Hepatocyte (in vitro differentiated cells): ENCODE measurements around the gene AHCY. TPM values are rescaled to one million over a fixed set of nuclear protein-coding genes. Genes with fewer than 3 reads are reported as not detected.

ENCODE experiments used
- DNase-seq: peaks from one replicate; pipeline ENCODE4 v3.0.0-alpha.2; 2016; ENCODE audit warnings: low spot score
- H2AFZ ChIP-seq: fragments of 200-600 bp; sonication (generic); 2 replicates; pipeline ENCODE4 v1.6.0; 2016; ENCODE audit warnings: antibody characterized with exemption, mild to moderate bottlenecking
- H3K27ac ChIP-seq: fragments of 200-600 bp; sonication (generic); 2 replicates; pipeline ENCODE4 v1.5.1; 2016; ENCODE audit warnings: mild to moderate bottlenecking
- H3K27me3 ChIP-seq: fragments of 200-600 bp; sonication (generic); 2 replicates; pipeline ENCODE4 v1.6.1; 2016
- H3K36me3 ChIP-seq: fragments of 200-600 bp; sonication (generic); replicated peaks from 2 replicates; pipeline ENCODE4 v1.5.1; 2016; ENCODE audit warnings: low read depth; ENCODE audit not compliant: insufficient read depth
- H3K4me1 ChIP-seq: fragments of 200-600 bp; sonication (generic); 2 replicates; pipeline ENCODE4 v1.5.1; 2016; ENCODE audit warnings: mild to moderate bottlenecking, moderate library complexity; ENCODE audit not compliant: insufficient read depth
- H3K4me2 ChIP-seq: fragments of 200-600 bp; sonication (generic); 2 replicates; pipeline ENCODE4 v1.6.0; 2016
- H3K4me3 ChIP-seq: fragments of 200-600 bp; sonication (generic); 2 replicates; pipeline ENCODE4 v1.5.1; 2016; ENCODE audit warnings: mild to moderate bottlenecking
- H3K79me2 ChIP-seq: fragments of 200-600 bp; sonication (generic); 2 replicates; pipeline ENCODE4 v1.6.0; 2017; ENCODE audit warnings: mild to moderate bottlenecking
- H3K9me2 ChIP-seq: fragments of 200-600 bp; sonication (generic); replicated peaks from 2 replicates; pipeline ENCODE4 v1.6.0; 2017; ENCODE audit warnings: mild to moderate bottlenecking; ENCODE audit not compliant: insufficient read depth
- H3K9me3 ChIP-seq: fragments of 200-600 bp; sonication (generic); 2 replicates; pipeline ENCODE4 v1.5.1; 2016; ENCODE audit warnings: low read depth, mild to moderate bottlenecking
- H4K20me1 ChIP-seq: fragments of 200-600 bp; sonication (generic); 2 replicates; pipeline ENCODE4 v1.6.0; 2016; ENCODE audit warnings: mild to moderate bottlenecking; ENCODE audit not compliant: insufficient read depth, poor library complexity, severe bottlenecking
- CTCF ChIP-seq: fragments of 200-600 bp; sonication (generic); IDR thresholded peaks from 2 replicates; pipeline ENCODE4 v1.5.1; 2016; ENCODE audit warnings: antibody characterized with exemption, mild to moderate bottlenecking; ENCODE audit not compliant: poor library complexity
- EZH2 ChIP-seq: fragments of 200-600 bp; sonication (generic); IDR thresholded peaks from 2 replicates; pipeline ENCODE4 v1.6.1; 2016; ENCODE audit warnings: antibody characterized with exemption, mild to moderate bottlenecking, borderline replicate concordance
- EZH2phosphoT487 ChIP-seq: fragments of 200-600 bp; sonication (generic); IDR thresholded peaks from one replicate; pipeline ENCODE4 v1.6.1; 2018; ENCODE audit warnings: antibody characterized with exemption, mild to moderate bottlenecking, low read depth, moderate library complexity; ENCODE audit not compliant: unreplicated experiment, severe bottlenecking
- WGBS: methylation state at CpG from one replicate; pipeline ENCODE4 v1.1.6; 2016; ENCODE audit warnings: low lambda C conversion rate; ENCODE audit errors: missing lambda C conversion rate; 5-methylcytosine and 5-hydroxymethylcytosine counted together
- polyA plus RNA-seq: library from polyadenylated mRNA; unstranded; fragments of >200 nt; fragmentation: Nextera tagmentation; extraction: Ambion mirVana; gene quantifications from 2 replicates; pipeline ENCODE4 v1.2.1, GENCODE V29; 2016
- total RNA-seq: library from RNA; depleted of rRNA; stranded (reverse); fragments of >200 nt; gene quantifications from 2 replicates; pipeline ENCODE4 v1.2.3, GENCODE V29; 2014

AHCY gene
- total and polyA plus RNA-seq, 2 experiments from 2014 or later, result 81.1 to 124 TPM

- TF ChIP-seq EZH2phosphoT487, result no peak
- no peak for TF ChIP-seq CTCF
- no peak for TF ChIP-seq EZH2
- Histone ChIP-seq H3K4me3 (no peak overlapping the region), H2AFZ (no peak overlapping the region), H3K9me3 (no peaks in the 10 kb centered on the region), H3K9me2 (no peaks in the 10 kb centered on the region), H3K79me2 (no peaks in the 10 kb centered on the region), H4K20me1 (no peaks in the 10 kb centered on the region), H3K4me1 (no peaks in the 10 kb centered on the region), H3K27me3 (no peaks in the 10 kb centered on the region), H3K27ac (no peak overlapping the region), H3K4me2 (no peak overlapping the region), H3K36me3 (no peaks in the 10 kb centered on the region)
- WGBS, result 98% methylated on average over 2 of the region's 2 CpGs
- no peak for DNase-seq
Measured at GRCh38 chr20:34251619-34252018, 51.5 kb downstream of the AHCY start.

GRCh38 chr20:34250005-34250404, 53.1 kb downstream of the AHCY start:
- Histone ChIP-seq H3K4me2 (no peak overlapping the region), H3K4me1 (no peaks in the 10 kb centered on the region), H3K36me3 (no peaks in the 10 kb centered on the region), H3K27ac (no peak overlapping the region), H4K20me1 (no peaks in the 10 kb centered on the region), H3K9me2 (no peaks in the 10 kb centered on the region), H3K4me3 (no peak overlapping the region), H3K27me3 (no peaks in the 10 kb centered on the region), H3K9me3 (no peaks in the 10 kb centered on the region), H3K79me2 (no peaks in the 10 kb centered on the region), H2AFZ (no peak overlapping the region)
- TF ChIP-seq EZH2 (no peak), CTCF (no peak), EZH2phosphoT487 (no peak)
- no peak for DNase-seq

- no peak for TF ChIP-seq CTCF
- TF ChIP-seq EZH2phosphoT487, result no peak
- no peak for TF ChIP-seq EZH2
- no peak overlapping the region for H3K4me3 ChIP-seq
- no peaks in the 10 kb centered on the region for H3K27me3 ChIP-seq
- H3K4me2 ChIP-seq, result no peak overlapping the region
- no peak overlapping the region for H3K27ac ChIP-seq
- H3K9me3 ChIP-seq, result no peaks in the 10 kb centered on the region
- H3K36me3 ChIP-seq, result no peaks in the 10 kb centered on the region
- no peak for DNase-seq
- no peaks in the 10 kb centered on the region for H3K4me1 ChIP-seq
- 62% methylated on average over 6 of the region's 6 CpGs for WGBS
- no peaks in the 10 kb centered on the region for H3K79me2 ChIP-seq
- no peaks in the 10 kb centered on the region for H4K20me1 ChIP-seq
- H2AFZ ChIP-seq, result no peak overlapping the region
- H3K9me2 ChIP-seq, result no peaks in the 10 kb centered on the region
Measured at GRCh38 chr20:34249291-34249690, 53.9 kb downstream of the AHCY start.

- no peaks in the 10 kb centered on the region for H3K9me3 ChIP-seq
- WGBS, result 83% methylated on average over 2 of the region's 2 CpGs
- H3K79me2 ChIP-seq, result no peaks in the 10 kb centered on the region
- H2AFZ ChIP-seq, result no peak overlapping the region
- no peaks in the 10 kb centered on the region for H3K27me3 ChIP-seq
- H3K36me3 ChIP-seq, result no peaks in the 10 kb centered on the region
- H3K4me1 ChIP-seq, result no peaks in the 10 kb centered on the region
- no peaks in the 10 kb centered on the region for H4K20me1 ChIP-seq
- no peak overlapping the region for H3K4me3 ChIP-seq
- H3K27ac ChIP-seq, result no peak overlapping the region
- H3K9me2 ChIP-seq, result no peaks in the 10 kb centered on the region
- H3K4me2 ChIP-seq, result no peak overlapping the region
- no peak for DNase-seq
- TF ChIP-seq EZH2 (no peak), EZH2phosphoT487 (no peak), CTCF (no peak)
Measured at GRCh38 chr20:34246126-34246626, 57.0 kb downstream of the AHCY start.
